Right ventricle myocardium superior (tissue), 1 donor: ENCODE data around the gene SIKE1. TPM values are rescaled to one million over a fixed set of nuclear protein-coding genes. Genes with fewer than 3 reads are reported as not detected.
"Not testable (repeated sequence)": the region's sequence is repeated elsewhere in the genome, so short reads cannot be mapped to it uniquely, and the experiment has no call there.

ENCODE experiments used
- ATAC-seq: fragments of 200-7000 bp; cut with Tn5 transposase; one replicate; pipeline ENCODE4 v1.9.1; 2020; ENCODE audit warnings: mild to moderate bottlenecking; ENCODE audit not compliant: poor library complexity
- DNase-seq: peaks from one replicate; pipeline ENCODE4 v3.0.0-alpha.2; 2020
- intact Hi-C: fragments of 100-400 bp; cut with DNase I; formaldehyde crosslinking; loops from one replicate; pipeline ENCODE4 v1.11.2; 2022
- total RNA-seq: library from RNA; stranded (reverse); fragmentation: NEBNext Ultra II Directional; extraction: Animal tissue kit (Norgen Biotek cat#: 25700); gene quantifications from one replicate; pipeline ENCODE4 v1.2.1, GENCODE V29; 2021
- donor health status: DM: no; HTN: yes; CAD: no; lungs with severe emphysema.

The SIKE1 gene
- total RNA-seq, 1 donor from 2014 or later, result 26.5 TPM

GRCh38 chr1:114756949-114757454 lies 23.5 kb downstream of the SIKE1 start:
- ATAC-seq (peak; percentile 7), DNase-seq (peak; percentile 56)
- intact Hi-C loops, result no loop called here

- intact Hi-C loops, result no loop called here
- no peak for DNase-seq
- no peak for ATAC-seq
Measured at GRCh38 chr1:114756009-114756892, 24.2 kb downstream of the SIKE1 start.

- intact Hi-C loops, result no loop called here
- ATAC-seq (no peak), DNase-seq (no peak)
Measured at GRCh38 chr1:114755006-114755931, 25.2 kb downstream of the SIKE1 start.

- DNase-seq, intact Hi-C loops, ATAC-seq: not testable (repeated sequence)
Measured at GRCh38 chr1:114753702-114754101, 26.8 kb downstream of the SIKE1 start.

GRCh38 chr1:114753143-114753542 lies 27.3 kb downstream of the SIKE1 start:
- intact Hi-C loops, result no loop called here

GRCh38 chr1:114750780-114751179 lies 29.7 kb downstream of the SIKE1 start:
- no peak for DNase-seq
- intact Hi-C loops, result no loop called here
- ATAC-seq, result peak; percentile 14

More at GRCh38 chr1:114753143-114753542, 27.3 kb downstream of the SIKE1 start:
- no peak for ATAC-seq
- DNase-seq, result no peak

GRCh38 chr1:114749835-114750234 lies 30.6 kb downstream of the SIKE1 start:
- no peak for DNase-seq
- intact Hi-C loops, result no loop called here
- no peak for ATAC-seq

- intact Hi-C loops, result no loop called here
- no peak for DNase-seq
- ATAC-seq, result no peak
Measured at GRCh38 chr1:114746450-114747121, 33.9 kb downstream of the SIKE1 start.

- no peak for ATAC-seq
- DNase-seq, result no peak
- intact Hi-C loops, result no loop called here
Measured at GRCh38 chr1:114745291-114745690, 35.2 kb downstream of the SIKE1 start.

- ATAC-seq, result no peak
- no peak for DNase-seq
- intact Hi-C loops, result no loop called here
Measured at GRCh38 chr1:114741963-114742746, 38.3 kb downstream of the SIKE1 start.

- DNase-seq, result no peak
- no peak for ATAC-seq
- intact Hi-C loops, result no loop called here
Measured at GRCh38 chr1:114740331-114740730, 40.2 kb downstream of the SIKE1 start.

- intact Hi-C loops, result no loop called here
- no peak for ATAC-seq
- DNase-seq, result no peak
Measured at GRCh38 chr1:114737314-114737849, 43.1 kb downstream of the SIKE1 start.

- intact Hi-C loops, result no loop called here
- no peak for DNase-seq
- ATAC-seq, result no peak
Measured at GRCh38 chr1:114735479-114735878, 45.0 kb downstream of the SIKE1 start.

- ATAC-seq (no peak), DNase-seq (no peak)
- intact Hi-C loops, result no loop called here
Measured at GRCh38 chr1:114729782-114730181, 50.7 kb downstream of the SIKE1 start.

- DNase-seq, result no peak
- intact Hi-C loops, result no loop called here
- ATAC-seq, result no peak
Measured at GRCh38 chr1:114728553-114728952, 51.9 kb downstream of the SIKE1 start.

- DNase-seq (no peak), ATAC-seq (no peak)
- intact Hi-C loops, result no loop called here
Measured at GRCh38 chr1:114725230-114725629, 55.3 kb downstream of the SIKE1 start.

- ATAC-seq (peak; percentile 69), DNase-seq (no peak)
- intact Hi-C loops, result no loop called here
Measured at GRCh38 chr1:114723915-114724314, 56.6 kb downstream of the SIKE1 start.

- ATAC-seq (no peak), DNase-seq (no peak)
- intact Hi-C loops, result no loop called here
Measured at GRCh38 chr1:114723457-114723856, 57.0 kb downstream of the SIKE1 start.
